NCI-H2227 (cell line): ENCODE results near the gene PPP1R14C.

Experiments used
- DNase-seq: peaks from one replicate; lab custom pipeline; 2025; ENCODE audit not compliant: unreplicated experiment; lab: John Stamatoyannopoulos, UW

Gene PPP1R14C

DNA sequence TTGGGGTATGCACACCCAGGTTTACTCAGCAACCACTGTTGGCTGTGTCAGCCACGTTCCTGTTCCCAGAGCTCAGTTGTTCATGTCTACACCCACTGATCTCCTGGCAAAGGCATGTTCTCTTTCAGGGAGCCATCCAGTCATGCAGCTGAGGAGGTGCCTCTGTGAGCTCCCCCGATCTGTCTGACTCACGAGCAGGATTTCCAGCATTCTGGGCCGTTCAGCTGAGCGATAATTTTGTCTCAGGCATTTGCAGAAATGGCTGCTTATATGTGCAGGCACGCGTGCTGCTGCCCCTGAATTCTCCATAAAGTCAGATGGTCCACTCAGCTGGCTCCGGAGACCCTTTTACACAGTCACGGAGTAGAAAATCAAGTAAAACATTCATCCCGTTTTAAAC, 147.6 kb downstream of the PPP1R14C start:
- no peak for DNase-seq

DNA sequence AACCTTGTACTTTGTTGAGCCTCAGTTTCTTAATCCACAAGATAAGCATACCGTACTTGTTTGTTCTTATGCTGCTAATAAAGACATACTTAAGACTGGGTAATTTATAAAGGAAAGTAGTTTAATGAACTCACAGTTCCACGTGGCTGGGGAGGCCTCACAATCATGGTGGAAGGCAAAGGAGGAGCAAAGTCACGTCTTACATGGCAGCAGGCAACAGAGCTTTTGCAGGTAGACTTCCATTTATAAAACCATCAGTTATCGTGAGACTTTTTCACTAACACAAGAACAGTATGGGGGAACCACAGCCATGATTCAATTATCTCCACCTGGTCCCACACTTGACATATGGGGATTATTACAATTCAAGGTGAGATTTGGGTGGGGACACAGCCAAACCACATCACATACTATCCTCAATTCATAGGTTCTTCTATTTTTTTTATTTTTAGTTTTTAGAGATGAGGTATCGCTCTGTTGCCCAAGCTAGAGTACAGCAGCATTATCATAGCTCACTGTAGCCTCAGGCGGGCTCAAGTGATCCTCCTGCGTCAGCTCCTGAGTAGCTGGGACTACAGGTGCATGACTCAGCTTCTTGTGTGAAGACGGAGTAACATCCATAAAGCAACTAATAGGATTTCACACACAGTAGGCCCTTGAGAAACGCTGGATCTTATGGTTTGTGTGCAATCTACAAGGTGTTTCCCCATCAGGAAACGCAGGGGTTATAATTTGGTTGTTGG, 149.3 kb downstream of the PPP1R14C start:
- no peak for DNase-seq

DNA sequence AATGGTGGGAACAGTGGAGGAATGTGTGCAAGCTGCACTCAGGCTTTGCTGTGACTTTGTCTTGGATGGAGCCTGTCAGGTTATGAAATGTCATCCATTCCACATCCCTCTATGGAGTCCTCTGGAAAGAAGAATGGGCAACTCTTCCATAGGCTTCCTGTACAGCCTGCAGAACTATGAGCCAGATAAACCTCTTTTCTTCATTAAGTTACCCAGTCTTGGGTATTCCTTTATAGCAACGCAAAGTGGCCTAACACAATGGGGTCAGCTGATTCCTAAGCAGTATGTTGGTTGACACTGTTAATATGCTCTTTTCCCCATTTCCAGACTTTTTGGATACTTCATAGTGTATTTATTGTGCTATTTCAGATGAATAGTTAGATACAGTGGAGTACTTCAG, 150.2 kb downstream of the PPP1R14C start:
- DNase-seq = no peak

DNA sequence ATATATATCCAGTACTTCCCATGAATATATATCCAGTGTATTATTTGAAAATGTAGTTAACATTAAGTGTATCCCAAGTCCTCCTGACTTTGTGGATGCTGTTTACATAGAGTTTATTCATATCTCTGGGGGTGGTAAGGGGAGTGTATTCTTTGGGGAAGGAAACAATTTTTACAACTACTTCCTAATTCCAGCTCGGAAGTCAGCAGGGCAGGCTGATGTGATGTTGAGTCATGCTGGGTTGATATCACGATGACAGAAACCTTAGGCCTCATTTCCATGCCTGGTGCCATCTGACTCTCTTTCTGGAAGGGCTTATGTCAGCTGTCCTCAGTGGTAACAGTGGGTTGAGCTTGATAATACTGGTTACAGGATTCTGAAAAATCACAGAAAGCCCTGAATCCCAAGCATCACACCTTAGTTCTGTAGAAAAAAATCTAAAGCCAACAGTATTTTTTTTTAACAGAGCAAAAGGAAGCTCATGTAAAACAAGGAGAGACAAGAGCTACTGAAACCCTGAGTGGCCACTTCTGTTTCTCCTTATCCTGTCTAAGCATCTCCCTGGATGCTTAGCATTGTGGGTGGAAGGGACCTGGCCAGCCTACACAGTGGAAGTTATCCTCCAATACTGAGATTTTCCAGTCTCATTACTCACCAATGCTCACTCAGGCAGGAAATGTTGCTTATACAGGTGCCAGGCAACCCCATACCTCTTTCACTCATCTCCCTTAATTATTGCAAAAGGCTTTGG, 150.8 kb downstream of the PPP1R14C start:
- DNase-seq = no peak

DNA sequence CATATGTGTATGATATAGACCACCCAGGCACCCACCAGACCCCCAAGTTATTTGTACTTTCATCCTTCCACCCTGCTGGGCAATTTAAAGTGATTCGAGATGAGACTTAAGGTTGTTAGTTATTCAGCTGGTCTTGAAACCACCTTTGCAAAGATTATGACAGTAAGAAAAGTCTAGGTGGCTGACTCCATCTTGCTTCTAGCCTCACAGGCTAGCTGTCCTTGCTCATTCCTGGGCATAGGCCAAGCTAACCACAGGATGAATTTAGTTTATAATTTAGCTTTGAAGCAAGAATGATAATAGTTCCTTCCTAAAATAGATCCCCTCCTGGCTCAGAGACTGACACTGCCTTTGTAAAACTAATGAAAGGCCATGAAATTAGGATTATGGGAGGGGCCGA, 154.0 kb downstream of the PPP1R14C start:
- DNase-seq = no peak

DNA sequence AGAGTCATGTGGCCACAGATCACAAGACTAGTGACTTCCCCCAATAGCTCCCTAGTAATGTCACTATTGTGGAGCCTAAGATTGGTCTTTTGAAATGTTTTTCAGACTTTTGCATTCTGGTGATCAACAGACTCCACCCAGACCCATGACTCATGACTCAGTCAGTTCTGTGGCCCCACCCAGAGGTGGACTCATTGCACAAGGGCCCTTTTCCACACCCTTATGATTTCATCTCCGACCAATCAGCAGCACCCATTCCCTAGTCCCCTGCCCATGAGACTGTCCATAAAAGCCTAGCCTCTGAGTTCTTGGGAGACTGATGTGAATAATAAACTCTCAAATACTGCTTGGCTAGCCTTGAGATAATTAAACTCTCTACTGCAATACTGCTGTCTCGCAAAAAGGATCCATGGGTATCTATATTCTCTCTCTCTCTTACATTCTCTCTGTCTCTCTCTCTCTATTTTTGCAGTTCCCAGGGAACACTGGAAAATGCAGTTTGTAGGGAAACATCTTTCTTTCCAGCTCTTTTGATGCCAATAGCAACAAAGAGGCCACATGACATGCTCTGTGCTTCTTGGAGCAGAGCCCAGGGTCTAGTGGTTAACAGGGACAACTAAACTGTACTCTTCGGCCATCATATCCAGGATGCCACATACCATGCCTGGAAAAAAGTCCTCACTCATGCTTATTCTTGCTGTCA, 154.6 kb downstream of the PPP1R14C start:
- no peak for DNase-seq

DNA sequence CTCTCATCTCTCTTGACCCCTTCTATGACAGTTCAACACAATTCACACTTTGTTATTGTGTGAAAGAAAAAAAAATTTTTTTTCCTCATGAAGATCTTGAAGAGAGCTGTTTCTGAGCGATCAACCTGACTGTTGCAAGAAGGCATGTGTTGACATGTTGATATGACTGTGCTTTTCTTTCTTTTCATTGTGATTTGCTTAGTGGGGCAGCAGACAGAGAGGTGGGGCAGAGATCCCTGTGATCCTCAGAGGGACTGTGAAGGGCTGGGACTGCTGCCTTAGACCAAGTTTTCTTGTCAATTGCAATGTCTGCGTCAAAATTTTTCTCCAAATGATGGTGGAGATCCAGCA, 155.2 kb downstream of the PPP1R14C start:
- no peak for DNase-seq

DNA sequence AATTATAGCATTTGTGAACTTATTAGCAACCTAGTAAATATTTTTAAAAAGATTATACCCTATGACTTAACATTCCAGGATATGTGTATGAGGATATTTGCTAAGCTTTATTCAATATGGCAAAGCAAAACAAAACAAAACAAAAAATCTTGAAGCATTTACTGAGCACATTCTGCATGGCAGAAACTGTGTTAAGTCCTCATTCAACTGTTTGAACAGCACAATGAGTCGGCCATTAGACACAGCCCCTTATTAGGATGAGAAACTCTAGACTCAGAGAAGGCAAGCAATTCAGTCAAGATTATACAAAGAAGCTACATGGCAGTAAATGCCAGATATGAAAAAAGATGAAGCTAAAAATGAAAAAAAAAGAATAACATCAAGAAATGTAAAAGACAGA, 155.8 kb downstream of the PPP1R14C start:
- DNase-seq = no peak
